Activated CD4-positive, alpha-beta T cell treated with anti-CD3 and anti-CD28 coated beads, Interleukin-2, amount 10 ng/mL, durations not matched to agents 7 days and 5 days (primary cell): ENCODE data around the gene ADAM11. TPM values are rescaled to one million over a fixed set of nuclear protein-coding genes. Genes with fewer than 3 reads are reported as not detected.
A peak's percentile ranks its signal among the peaks of the same experiment; 100 is the strongest.

Experiments used
- CTCF ChIA-PET: fragments of 350-600 bp; sonication (Branson Sonifier 250); formaldehyde crosslinking; loops from one replicate; lab custom pipeline; 2021; ENCODE audit warnings: antibody characterized with exemption; lab: Charles Lee
- POLR2A ChIA-PET: fragments of 350-600 bp; sonication (Branson Sonifier 250); formaldehyde crosslinking; loops from one replicate; lab custom pipeline; 2021; ENCODE audit warnings: antibody characterized with exemption; lab: Charles Lee
- DNase-seq: peaks from one replicate; pipeline ENCODE4 v3.0.0-alpha.2; 2020
- H3K27ac Mint-ChIP-seq: one replicate; pipeline ENCODE4 v1.8.0; 2021; ENCODE audit warnings: mild to moderate bottlenecking, moderate library complexity, mixed read lengths
- H3K27me3 Mint-ChIP-seq: one replicate; pipeline ENCODE4 v1.8.0; 2021; ENCODE audit warnings: mixed read lengths
- H3K36me3 Mint-ChIP-seq: one replicate; pipeline ENCODE4 v1.8.0; 2021; ENCODE audit warnings: low read depth, mixed read lengths
- H3K4me1 Mint-ChIP-seq: one replicate; pipeline ENCODE4 v1.8.0; 2021; ENCODE audit warnings: mixed read lengths
- H3K4me3 Mint-ChIP-seq: one replicate; pipeline ENCODE4 v1.8.0; 2021; ENCODE audit warnings: mild to moderate bottlenecking, moderate library complexity, mixed read lengths
- H3K9me3 Mint-ChIP-seq: one replicate; pipeline ENCODE4 v1.8.0; 2021; ENCODE audit warnings: mixed read lengths
- total RNA-seq, 2 experiments: library from RNA; stranded (reverse); gene quantifications; one replicate each; pipeline ENCODE4 v1.2.3, GENCODE V29; 2021

The ADAM11 gene
- total RNA-seq, 2 experiments from 2014 or later, result 0.25 to 0.35 TPM

- no peaks in the 10 kb centered on the region for H3K36me3 Mint-ChIP-seq
- H3K27me3 Mint-ChIP-seq, result peaks cover 32% of the 10 kb centered on the region
- no peak overlapping the region for H3K4me3 Mint-ChIP-seq
- no peaks in the 10 kb centered on the region for H3K9me3 Mint-ChIP-seq
- ChIA-PET CTCF (interaction anchor here (0.5 kb wide), 1 partner anchor 597 kb away, joined by 4 read pairs; no protein-coding TSS in a partner anchor), POLR2A (interaction anchor here (0.6 kb wide), 1 partner anchor 265 kb away, joined by 5 read pairs; no protein-coding TSS in a partner anchor)
- H3K4me1 Mint-ChIP-seq, result no peaks in the 10 kb centered on the region
- H3K27ac Mint-ChIP-seq, result no peak overlapping the region
- DNase-seq, result no peak
Observed at GRCh38 chr17:44760474-44761308, 1.9 kb downstream of the ADAM11 start.

DNA sequence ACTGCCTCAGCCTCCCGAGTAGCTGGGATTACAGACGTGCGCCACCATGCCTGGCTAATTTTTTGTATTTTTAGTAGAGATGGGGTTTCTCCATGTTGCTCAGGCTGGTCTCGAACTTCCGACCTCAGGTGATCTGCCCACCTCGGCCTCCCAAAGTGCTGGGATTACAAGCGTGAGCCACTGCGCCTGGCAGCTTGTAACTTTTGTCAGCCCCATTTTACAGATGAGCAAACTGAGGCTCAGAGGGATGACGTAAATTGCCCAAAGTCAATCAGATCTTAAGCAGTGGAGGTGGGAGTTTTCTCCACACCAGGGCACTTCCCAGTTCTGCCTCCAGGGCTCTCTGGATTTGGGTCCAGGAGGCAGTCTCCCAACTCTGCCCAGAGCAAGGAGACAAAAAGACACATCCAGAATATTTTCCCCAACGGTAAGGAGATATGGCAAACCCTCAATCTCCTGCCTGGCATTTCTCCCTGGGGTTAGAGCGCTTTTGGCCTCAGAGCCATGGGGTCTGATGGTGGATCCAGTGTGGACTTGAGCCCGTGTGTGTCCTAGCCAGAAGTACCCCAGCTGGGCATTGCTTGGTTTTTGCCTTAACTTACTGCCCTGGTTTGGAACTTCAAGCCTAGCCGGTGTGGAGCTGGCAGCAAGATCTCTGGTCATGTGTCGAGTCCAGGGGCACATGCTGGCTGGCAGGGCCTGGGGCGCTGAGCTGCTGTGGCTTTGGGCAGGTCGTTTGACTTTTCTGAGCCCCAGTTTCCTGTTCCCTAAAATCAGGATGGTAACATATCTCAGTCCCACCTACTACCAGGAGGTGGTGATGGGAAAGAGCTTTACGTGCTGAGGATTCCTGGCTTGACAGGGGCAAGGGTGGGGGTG, 3.4 kb downstream of the ADAM11 start:
- CTCF ChIA-PET, result interaction anchor here (0.5 to 2.4 kb wide), 4 partner anchors 9 to 50 kb away, joined by 3 to 6 read pairs (median 4); no protein-coding TSS in a partner anchor
- POLR2A ChIA-PET, result no interaction called here
- Mint-ChIP-seq H3K9me3 (no peaks in the 10 kb centered on the region), H3K4me1 (no peaks in the 10 kb centered on the region), H3K4me3 (no peak overlapping the region), H3K36me3 (no peaks in the 10 kb centered on the region), H3K27me3 (peaks cover 26% of the 10 kb centered on the region), H3K27ac (no peak overlapping the region)
- no peak for DNase-seq

GRCh38 chr17:44763170-44763569, 4.4 kb downstream of the ADAM11 start:
- ChIA-PET CTCF (interaction anchor here (0.6 to 2.4 kb wide), 4 partner anchors 9 to 241 kb away, joined by 5 to 8 read pairs (median 6); no protein-coding TSS in a partner anchor), POLR2A (no interaction called here)
- H3K27ac Mint-ChIP-seq, result no peak overlapping the region
- no peaks in the 10 kb centered on the region for H3K36me3 Mint-ChIP-seq
- peaks cover 4% of the 10 kb centered on the region for H3K4me1 Mint-ChIP-seq
- no peak overlapping the region for H3K4me3 Mint-ChIP-seq
- H3K9me3 Mint-ChIP-seq, result no peaks in the 10 kb centered on the region
- peaks cover 21% of the 10 kb centered on the region for H3K27me3 Mint-ChIP-seq
- DNase-seq, result no peak

DNA sequence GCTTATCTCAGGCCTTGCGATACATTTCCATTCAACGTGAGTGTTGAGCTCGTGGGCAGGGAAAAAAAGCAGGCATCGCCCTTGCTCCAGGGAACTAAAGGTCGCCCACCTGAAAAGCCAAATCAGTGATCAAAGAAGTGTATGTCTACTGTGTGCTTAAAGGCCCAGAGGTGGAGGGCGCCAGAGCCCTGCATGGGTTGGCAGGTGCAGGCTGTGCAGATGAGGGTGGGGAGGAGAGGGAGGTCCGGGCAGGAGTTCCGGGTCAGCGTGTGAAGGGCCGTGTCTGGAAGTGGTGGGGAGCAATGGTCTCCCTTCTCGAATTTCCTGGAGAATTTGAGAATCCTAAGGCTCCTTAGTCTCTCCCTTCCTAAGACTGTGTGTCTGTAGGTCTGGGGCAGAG, 7.2 kb downstream of the ADAM11 start:
- no peaks in the 10 kb centered on the region for H3K9me3 Mint-ChIP-seq
- H3K36me3 Mint-ChIP-seq, result no peaks in the 10 kb centered on the region
- H3K27me3 Mint-ChIP-seq, result peaks cover 15% of the 10 kb centered on the region

DNA sequence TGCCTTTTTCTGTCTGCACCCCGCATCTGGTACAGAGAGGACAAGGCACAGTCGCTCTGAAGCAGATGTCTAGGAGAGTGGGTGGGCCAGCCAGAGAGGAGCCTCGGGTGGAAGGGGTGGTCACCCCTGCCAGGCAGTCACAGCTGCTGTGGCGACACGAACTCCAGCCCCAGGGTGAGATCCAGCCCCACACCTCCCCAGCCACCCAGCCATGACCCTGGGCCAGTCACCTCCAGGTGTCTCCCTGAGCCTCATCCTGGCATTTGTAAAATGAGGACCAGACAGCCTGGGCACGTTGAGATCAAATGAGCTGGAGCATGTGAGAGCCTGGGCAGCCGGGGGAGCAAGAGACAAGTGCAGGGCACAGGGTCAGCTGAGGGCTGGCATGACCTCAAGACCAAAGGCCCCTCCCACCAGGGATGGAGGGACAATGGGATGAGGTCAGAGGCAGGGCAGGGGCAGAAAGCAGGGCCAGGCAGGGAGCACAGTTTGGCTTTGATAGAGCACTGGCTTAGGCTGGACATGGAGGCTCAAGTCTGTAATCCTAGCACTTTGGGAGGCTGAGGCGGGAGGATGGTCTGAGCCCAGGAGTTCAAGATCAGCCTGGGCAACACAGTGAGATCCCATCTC, 7.7 kb downstream of the ADAM11 start:
- no peaks in the 10 kb centered on the region for H3K9me3 Mint-ChIP-seq
- ChIA-PET POLR2A (no interaction called here), CTCF (no interaction called here)
- H3K27me3 Mint-ChIP-seq, result peaks cover 9% of the 10 kb centered on the region
- DNase-seq, result no peak
- H3K4me3 Mint-ChIP-seq, result no peak overlapping the region
- peaks cover 9% of the 10 kb centered on the region for H3K4me1 Mint-ChIP-seq
- H3K36me3 Mint-ChIP-seq, result no peaks in the 10 kb centered on the region
- H3K27ac Mint-ChIP-seq, result no peak overlapping the region

More for the DNA sequence above, 7.2 kb downstream of the ADAM11 start:
- no peak overlapping the region for H3K4me3 Mint-ChIP-seq
- CTCF ChIA-PET, result no interaction called here
- no peak for DNase-seq
- POLR2A ChIA-PET, result no interaction called here
- H3K27ac Mint-ChIP-seq, result no peak overlapping the region
- H3K4me1 Mint-ChIP-seq, result peaks cover 9% of the 10 kb centered on the region

DNA sequence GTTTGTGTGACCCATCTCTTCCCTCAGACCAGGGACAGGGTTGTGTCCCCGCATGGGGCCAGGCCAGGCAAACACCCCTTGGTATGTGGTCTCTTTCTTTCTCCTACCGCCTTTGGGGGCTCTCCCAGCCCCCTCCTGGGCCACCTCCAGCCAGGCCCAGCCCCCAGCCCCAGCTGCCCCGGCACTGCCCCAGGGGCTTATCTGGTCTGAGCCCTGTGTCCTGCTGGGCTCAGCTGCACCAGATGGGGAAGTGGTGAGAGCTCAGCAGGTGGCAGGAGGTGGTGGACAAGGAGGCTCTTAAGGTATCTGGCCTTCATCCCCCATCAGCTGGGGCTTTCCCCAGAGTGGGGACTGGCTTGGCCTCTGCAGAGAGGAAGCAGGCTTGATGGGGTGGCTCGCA, 8.7 kb downstream of the ADAM11 start:
- Mint-ChIP-seq H3K27ac (peak overlapping the region; percentile 54), H3K4me3 (no peak overlapping the region), H3K9me3 (no peaks in the 10 kb centered on the region), H3K27me3 (peaks cover 8% of the 10 kb centered on the region), H3K36me3 (no peaks in the 10 kb centered on the region), H3K4me1 (peaks cover 9% of the 10 kb centered on the region)
- DNase-seq, result no peak
- POLR2A ChIA-PET, result no interaction called here
- CTCF ChIA-PET, result no interaction called here

DNA sequence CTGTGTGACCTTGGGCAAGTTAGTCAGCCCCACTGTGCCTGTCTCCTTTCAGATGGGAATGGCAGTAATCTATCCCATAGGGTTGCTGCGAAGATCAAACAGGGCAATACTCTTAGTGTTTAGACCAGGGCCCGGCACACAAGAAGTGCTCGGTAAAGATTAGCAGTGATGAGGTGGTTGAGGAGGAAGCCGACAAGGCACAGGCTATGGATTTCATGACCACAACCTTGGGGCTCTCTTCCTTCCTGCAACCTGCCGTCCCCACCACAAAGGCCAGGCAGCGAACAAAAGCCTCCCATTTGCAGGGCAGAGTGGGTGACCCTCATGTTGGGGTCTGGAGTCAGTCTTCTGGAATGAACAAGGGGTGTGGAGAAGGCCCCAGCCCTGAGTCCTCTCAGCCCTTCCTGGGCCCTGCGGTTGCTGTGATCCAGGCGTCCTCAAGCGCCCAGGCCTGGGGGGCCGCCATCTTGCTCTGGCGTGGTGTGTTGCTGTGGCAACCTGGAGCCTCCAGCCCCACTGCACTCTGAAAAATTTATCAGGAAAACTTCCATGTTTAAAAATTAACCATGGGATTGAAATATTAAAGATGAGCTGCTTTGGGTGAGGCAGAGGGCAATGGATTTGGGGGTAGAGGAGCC, 9.8 kb downstream of the ADAM11 start:
- Mint-ChIP-seq H3K4me1 (peaks cover 9% of the 10 kb centered on the region), H3K36me3 (no peaks in the 10 kb centered on the region), H3K27me3 (peaks cover 8% of the 10 kb centered on the region), H3K9me3 (no peaks in the 10 kb centered on the region), H3K27ac (no peak overlapping the region), H3K4me3 (no peak overlapping the region)
- no peak for DNase-seq
- POLR2A ChIA-PET, result no interaction called here
- CTCF ChIA-PET, result interaction anchor here (1.0 kb wide), 1 partner anchor 274 kb away, joined by 3 read pairs; no protein-coding TSS in a partner anchor

GRCh38 chr17:44769230-44769629, 10.4 kb downstream of the ADAM11 start:
- no peak for DNase-seq
- Mint-ChIP-seq H3K4me1 (peaks cover 9% of the 10 kb centered on the region), H3K27me3 (peaks cover 8% of the 10 kb centered on the region), H3K36me3 (no peaks in the 10 kb centered on the region), H3K9me3 (no peaks in the 10 kb centered on the region), H3K27ac (no peak overlapping the region), H3K4me3 (no peak overlapping the region)
- ChIA-PET POLR2A (no interaction called here), CTCF (interaction anchor here (0.6 kb wide), 1 partner anchor 1382 kb away, joined by 3 read pairs; no protein-coding TSS in a partner anchor)

GRCh38 chr17:44769647-44770084, 10.9 kb downstream of the ADAM11 start:
- ChIA-PET POLR2A (no interaction called here), CTCF (interaction anchor here (0.5 to 2.1 kb wide), 3 partner anchors 280 to 1383 kb away, joined by 3 to 7 read pairs (median 3); partner anchors contain the start of gene ACBD4)
- peaks cover 11% of the 10 kb centered on the region for H3K4me1 Mint-ChIP-seq
- H3K9me3 Mint-ChIP-seq, result no peaks in the 10 kb centered on the region
- H3K4me3 Mint-ChIP-seq, result no peak overlapping the region
- no peak for DNase-seq
- no peaks in the 10 kb centered on the region for H3K36me3 Mint-ChIP-seq
- H3K27me3 Mint-ChIP-seq, result peaks cover 8% of the 10 kb centered on the region
- H3K27ac Mint-ChIP-seq, result no peak overlapping the region

GRCh38 chr17:44770166-44770925, 11.6 kb downstream of the ADAM11 start:
- POLR2A ChIA-PET, result no interaction called here
- Mint-ChIP-seq H3K4me1 (peaks cover 14% of the 10 kb centered on the region), H3K4me3 (no peak overlapping the region), H3K36me3 (no peaks in the 10 kb centered on the region), H3K27ac (no peak overlapping the region), H3K9me3 (no peaks in the 10 kb centered on the region), H3K27me3 (peaks cover 8% of the 10 kb centered on the region)
- no peak for DNase-seq
- CTCF ChIA-PET, result interaction anchor here (0.5 to 2.1 kb wide), 3 partner anchors 9 to 365 kb away, joined by 3 to 7 read pairs (median 3); partner anchors contain the start of gene ACBD4

DNA sequence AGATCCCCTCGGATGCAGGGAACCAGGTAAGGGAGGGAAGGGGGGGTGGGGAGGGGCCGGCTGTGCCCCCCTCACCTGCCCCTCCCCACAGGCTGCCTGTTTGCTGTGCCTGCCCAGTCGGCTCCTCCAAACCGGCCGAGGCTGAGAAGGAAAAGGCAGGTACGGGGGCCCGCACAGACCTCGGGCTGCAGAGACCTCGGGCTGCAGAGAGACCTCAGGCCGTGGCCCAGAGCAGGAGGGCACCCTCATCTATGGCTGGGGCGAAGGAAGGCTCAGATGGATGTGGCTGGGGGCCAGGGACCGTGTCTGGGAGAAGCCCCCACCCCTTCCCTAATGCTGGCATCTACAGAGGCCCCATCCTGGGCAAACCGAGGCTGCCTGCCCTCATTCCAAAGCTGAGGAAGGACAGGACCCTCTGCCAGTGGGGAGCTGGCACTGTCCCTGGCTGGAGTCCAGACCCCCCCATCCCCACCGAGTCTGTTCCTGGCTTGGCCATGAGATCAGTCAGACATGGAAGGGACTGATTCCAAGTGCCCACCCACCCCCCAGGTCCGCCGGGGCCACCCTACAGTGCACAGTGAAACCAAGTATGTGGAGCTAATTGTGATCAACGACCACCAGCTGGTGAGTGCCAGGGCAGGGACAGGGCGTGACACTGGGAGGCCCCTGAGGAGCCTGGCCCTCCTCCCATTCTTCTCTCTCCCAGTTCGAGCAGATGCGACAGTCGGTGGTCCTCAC, 13.7 kb downstream of the ADAM11 start:
- Mint-ChIP-seq H3K9me3 (no peaks in the 10 kb centered on the region), H3K36me3 (no peaks in the 10 kb centered on the region), H3K27me3 (peaks cover 14% of the 10 kb centered on the region), H3K4me1 (peaks cover 24% of the 10 kb centered on the region), H3K4me3 (no peak overlapping the region), H3K27ac (no peak overlapping the region)
- ChIA-PET CTCF (interaction anchor here (0.6 to 1.5 kb wide), 3 partner anchors 10 to 94 kb away, joined by 3 to 6 read pairs (median 3); no protein-coding TSS in a partner anchor), POLR2A (interaction anchor here (0.6 kb wide), 1 partner anchor 68 kb away, joined by 5 read pairs; no protein-coding TSS in a partner anchor)
- no peak for DNase-seq
